Neural crest cell (in vitro differentiated cells): ENCODE data around the gene HDAC9. TPM values are rescaled to one million over a fixed set of nuclear protein-coding genes. Genes with fewer than 3 reads are reported as not detected.

ENCODE experiments used
- DNase-seq: peaks from one replicate; pipeline ENCODE4 v3.0.0; 2021; ENCODE audit warnings: low read depth, mixed read lengths, low spot score
- H3K27ac Mint-ChIP-seq: one replicate; pipeline ENCODE4 v1.8.0; 2021; ENCODE audit warnings: mild to moderate bottlenecking, mixed read lengths; ENCODE audit not compliant: unreplicated experiment
- H3K27me3 Mint-ChIP-seq: 2 replicates; pipeline ENCODE4 v1.8.0; 2021; ENCODE audit warnings: low read depth, mild to moderate bottlenecking, mixed read lengths
- H3K36me3 Mint-ChIP-seq: 2 replicates; pipeline ENCODE4 v1.8.0; 2021; ENCODE audit warnings: low read depth, mild to moderate bottlenecking, mixed read lengths
- H3K4me1 Mint-ChIP-seq: 2 replicates; pipeline ENCODE4 v1.8.0; 2021; ENCODE audit warnings: mixed read lengths
- H3K4me3 Mint-ChIP-seq: one replicate; pipeline ENCODE4 v1.8.0; 2021; ENCODE audit warnings: mild to moderate bottlenecking, mixed read lengths
- H3K9me3 Mint-ChIP-seq: 2 replicates; pipeline ENCODE4 v1.8.0; 2021; ENCODE audit warnings: mixed read lengths
- CTCF ChIP-seq: fragments of 200-600 bp; sonication (generic); conservative IDR thresholded peaks from 2 replicates; pipeline ENCODE4 v1.5.0; 2021; ENCODE audit warnings: antibody characterized with exemption, mild to moderate bottlenecking
- total RNA-seq: library from RNA; stranded (reverse); gene quantifications from 2 replicates; pipeline ENCODE4 v1.2.1, GENCODE V29; 2021

The HDAC9 gene
- total RNA-seq, 1 donor from 2014 or later = 32.3 TPM

GRCh38 chr7:18566205-18566604 lies 70.7 kb downstream of the HDAC9 start:
- Mint-ChIP-seq H3K9me3 (peaks cover 3% of the 10 kb centered on the region), H3K27me3 (no peaks in the 10 kb centered on the region), H3K4me3 (no peak overlapping the region), H3K27ac (no peak overlapping the region), H3K4me1 (no peaks in the 10 kb centered on the region), H3K36me3 (no peaks in the 10 kb centered on the region)
- DNase-seq = no peak
- TF ChIP-seq CTCF = no peak

- no peaks in the 10 kb centered on the region for H3K36me3 Mint-ChIP-seq
- no peak for TF ChIP-seq CTCF
- no peak for DNase-seq
- H3K4me3 Mint-ChIP-seq = no peak overlapping the region
- H3K4me1 Mint-ChIP-seq = no peaks in the 10 kb centered on the region
- H3K27ac Mint-ChIP-seq = no peak overlapping the region
- no peaks in the 10 kb centered on the region for H3K27me3 Mint-ChIP-seq
- no peaks in the 10 kb centered on the region for H3K9me3 Mint-ChIP-seq
These were observed 71.3 kb downstream of the HDAC9 start for GRCh38 chr7:18566829-18567228.

DNA sequence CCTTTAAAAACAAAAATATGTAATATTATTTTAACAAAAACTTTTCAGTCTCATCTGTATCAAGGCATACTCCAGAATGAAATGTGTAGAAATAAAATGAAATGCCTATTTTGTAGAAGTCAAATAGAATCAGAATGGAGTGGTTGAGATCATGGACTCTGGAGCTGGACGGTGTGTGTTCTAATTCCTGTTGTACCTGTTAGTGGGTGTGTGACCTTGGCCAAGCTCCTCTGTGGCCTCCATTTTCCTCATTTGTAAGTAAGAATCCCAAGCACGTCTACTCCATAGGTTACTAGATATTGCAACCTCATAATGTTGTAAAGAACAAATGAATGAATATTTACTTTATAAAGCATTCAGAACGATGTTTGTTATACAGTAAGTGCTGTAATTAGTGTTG lies 74.9 kb downstream of the HDAC9 start:
- DNase-seq = no peak
- Mint-ChIP-seq H3K36me3 (no peaks in the 10 kb centered on the region), H3K27ac (no peak overlapping the region), H3K9me3 (no peaks in the 10 kb centered on the region), H3K27me3 (no peaks in the 10 kb centered on the region), H3K4me3 (no peak overlapping the region), H3K4me1 (no peaks in the 10 kb centered on the region)
- TF ChIP-seq CTCF = no peak

- Mint-ChIP-seq H3K27ac (no peak overlapping the region), H3K9me3 (no peaks in the 10 kb centered on the region), H3K36me3 (no peaks in the 10 kb centered on the region), H3K4me1 (no peaks in the 10 kb centered on the region), H3K4me3 (no peak overlapping the region), H3K27me3 (no peaks in the 10 kb centered on the region)
- DNase-seq = no peak
- TF ChIP-seq CTCF = peak; percentile 56
These were observed 75.4 kb downstream of the HDAC9 start for GRCh38 chr7:18570890-18571478.

GRCh38 chr7:18572154-18572553 lies 76.6 kb downstream of the HDAC9 start:
- Mint-ChIP-seq H3K4me3 (no peak overlapping the region), H3K27me3 (no peaks in the 10 kb centered on the region), H3K9me3 (no peaks in the 10 kb centered on the region), H3K36me3 (no peaks in the 10 kb centered on the region), H3K27ac (no peak overlapping the region), H3K4me1 (no peaks in the 10 kb centered on the region)
- no peak for TF ChIP-seq CTCF
- no peak for DNase-seq
